Smooth muscle cell of the brain vasculature (primary cell): Measurements from ENCODE around the gene ARFGAP3.

ENCODE experiments used
- DNase-seq: peaks from one replicate; pipeline ENCODE4 v3.0.0-alpha.2; 2012; ENCODE audit warnings: low read depth, low spot score

Gene ARFGAP3

DNA sequence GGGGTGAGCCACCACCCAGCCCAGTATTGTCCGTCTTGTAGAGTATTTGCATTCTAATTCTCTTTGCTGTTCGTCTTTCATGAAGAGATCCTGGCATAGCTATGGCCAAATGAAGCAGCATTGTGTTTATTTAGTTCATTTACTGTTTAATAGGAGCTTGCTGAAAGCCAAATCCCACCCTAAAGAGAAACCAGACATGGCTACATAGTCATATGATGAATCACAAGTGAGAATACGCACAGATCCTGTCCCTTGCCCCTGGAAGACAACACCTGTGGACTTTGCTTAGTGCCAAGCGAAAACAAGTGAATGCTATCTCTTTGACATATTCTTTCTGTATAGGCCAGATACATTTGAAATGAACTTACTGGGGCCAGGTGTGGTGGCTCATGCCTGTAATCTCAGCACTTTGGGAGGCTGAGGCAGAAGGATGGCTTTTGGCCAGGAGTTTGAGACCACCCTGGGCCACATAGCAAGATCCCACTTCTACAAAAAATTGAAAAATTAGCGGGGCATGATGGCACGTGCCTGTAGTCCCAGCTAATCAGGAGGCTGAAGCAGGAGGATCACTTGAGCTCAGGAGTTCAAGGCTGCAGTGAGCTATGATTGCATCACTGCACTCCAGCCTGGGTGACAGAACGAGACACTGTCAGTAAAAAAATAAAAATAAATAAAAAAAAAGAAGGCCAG, 5.1 kb upstream of the ARFGAP3 start:
- DNase-seq: no peak

DNA sequence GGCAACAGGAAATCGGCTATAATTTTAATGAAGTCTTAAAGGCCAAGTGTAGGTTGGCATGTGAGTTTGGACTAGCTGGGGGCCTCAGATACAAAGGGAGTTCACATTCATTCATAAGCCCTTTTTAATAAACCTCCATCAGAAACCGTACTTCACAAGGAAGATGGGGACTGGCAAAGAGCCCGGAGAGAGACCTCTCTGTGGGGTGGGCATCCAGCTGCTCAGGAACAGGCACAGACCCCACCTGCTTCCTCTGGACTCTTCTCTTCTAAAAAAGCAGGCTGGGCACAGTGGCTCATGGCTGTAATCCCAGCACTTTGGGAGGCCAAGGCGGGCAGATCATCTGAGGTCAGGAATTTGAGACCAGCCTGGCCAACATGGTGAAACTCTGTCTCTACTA, 3.9 kb upstream of the ARFGAP3 start:
- no peak for DNase-seq

DNA sequence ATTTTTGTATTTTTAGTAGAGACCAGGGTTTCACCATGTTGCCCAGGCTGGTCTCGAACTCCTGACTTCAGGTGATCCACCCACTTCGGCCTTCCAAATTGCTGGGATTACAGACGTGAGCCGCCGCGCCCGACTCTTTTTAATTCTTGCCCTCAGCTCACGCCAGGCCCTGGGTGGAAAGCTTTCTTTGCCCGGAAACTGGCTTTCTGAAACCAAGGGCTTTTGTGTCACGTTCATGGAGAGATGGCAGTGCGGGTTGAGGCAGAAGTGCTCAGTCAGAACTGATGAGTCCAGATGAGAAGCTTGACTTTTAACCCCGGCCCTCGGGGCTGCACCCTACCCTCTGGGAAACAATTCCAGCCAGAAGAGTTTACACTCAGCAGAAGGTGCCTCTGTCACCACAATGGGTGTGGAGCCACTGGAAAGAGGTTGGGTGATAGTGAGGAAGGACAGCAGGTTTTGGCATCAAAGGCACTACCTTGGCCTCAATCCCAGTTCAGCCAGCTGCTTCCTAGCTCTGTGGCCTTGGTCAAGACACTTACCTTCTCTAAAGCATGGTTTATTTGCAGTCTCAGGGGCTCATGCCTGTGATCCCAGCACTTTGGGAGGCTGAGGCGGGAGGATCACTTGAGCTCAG, 890 bp upstream of the ARFGAP3 start:
- no peak for DNase-seq

DNA sequence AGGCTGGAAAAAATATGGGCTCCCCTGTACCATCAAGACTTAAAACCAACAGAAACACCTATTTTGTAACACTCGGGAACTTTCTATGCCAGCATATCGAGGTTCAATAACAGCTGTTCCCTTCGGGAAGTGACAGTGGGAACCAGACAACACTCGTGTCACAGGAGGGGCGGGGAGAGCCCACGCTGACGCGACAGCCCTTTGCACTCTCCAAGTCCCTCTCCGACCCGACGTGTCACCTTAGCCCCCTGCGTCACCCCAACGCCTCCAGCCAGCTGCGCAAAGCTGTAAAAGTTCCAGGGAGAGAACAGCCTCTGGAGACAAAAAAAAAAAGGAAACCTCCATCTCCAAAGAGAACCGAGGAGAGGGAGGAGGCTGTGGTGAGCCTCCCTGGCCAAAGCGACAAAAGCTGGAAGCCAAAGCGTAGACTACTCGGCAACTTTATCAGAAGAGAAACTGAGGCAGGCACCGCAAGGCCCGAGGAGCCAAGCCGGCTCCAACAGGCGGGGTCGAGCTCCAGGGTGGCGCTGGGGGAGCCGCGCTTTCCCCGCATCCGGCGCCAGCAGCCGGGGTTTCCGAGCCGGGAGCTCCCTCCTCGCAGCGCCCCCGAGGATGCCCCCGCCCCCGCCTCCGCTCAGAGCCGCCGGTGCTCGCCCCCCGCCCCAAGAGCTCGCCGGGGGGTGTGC, 751 bp downstream of the ARFGAP3 start:
- no peak for DNase-seq

DNA sequence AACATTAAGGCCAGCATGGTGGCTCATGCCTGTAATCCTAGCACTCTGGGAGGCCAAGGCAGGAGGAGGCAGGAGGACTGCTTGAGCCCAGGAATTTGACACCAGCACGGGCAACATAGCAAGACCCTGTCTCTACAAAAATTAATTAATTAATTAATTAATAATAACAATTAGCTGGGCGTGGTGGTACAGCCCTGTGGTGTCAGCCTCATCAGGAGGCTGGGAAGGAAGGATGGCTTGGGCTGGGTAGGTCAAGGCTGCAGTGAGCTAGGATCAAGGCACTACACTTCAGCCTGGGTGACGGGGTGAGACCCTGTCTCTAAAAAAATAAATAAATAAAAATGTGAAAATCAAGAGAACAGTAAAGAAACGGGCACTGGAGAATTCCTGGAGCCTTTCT, 1.4 kb downstream of the ARFGAP3 start:
- DNase-seq: no peak

DNA sequence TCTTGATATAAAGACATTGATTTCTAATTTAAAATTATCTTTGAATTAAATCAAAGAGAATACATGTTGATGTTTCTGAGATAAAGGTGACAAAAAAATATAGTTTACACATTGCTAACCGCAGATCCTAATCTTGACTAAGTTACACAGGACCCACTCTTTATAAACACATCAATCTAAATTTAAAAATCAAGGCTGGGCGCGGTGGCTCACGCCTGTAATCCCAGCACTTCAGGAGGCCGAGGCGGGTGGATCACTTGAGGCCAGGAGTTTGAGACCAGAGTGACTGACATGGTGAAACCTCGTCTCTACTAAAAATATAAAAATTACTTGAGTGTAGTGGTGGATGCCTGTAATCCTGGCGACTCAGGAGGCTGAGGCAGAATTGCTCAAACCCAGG, 1.9 kb downstream of the ARFGAP3 start:
- no peak for DNase-seq

DNA sequence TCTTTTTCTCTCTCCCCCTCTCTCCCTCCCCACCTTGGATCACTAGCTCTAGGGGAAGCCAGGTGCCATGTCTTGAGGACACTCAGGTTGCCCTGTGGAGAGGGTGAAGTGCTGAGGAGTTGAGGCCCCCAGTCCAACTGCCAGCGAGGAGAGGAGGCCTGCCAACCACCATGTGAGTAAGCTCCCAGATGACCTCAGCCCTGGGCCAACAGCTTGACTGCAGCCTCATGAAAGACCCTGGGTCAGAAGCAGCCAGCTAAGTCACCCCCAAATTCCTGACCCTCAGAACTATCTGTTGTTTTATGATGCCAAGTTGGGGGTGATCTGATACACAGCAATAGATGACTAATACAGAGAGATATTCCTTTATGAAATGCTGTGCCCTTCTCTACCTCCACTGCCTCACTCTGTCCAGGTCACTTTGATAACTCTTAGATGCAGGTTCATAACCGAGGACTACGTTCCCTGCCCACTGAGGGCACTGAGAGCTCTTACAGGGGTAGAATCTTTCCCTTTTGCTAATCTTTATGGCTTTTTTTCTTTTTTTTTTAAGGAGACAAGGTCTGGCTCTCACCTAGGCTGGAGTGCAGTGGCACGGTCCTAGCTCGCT, 8.0 kb downstream of the ARFGAP3 start:
- no peak for DNase-seq

DNA sequence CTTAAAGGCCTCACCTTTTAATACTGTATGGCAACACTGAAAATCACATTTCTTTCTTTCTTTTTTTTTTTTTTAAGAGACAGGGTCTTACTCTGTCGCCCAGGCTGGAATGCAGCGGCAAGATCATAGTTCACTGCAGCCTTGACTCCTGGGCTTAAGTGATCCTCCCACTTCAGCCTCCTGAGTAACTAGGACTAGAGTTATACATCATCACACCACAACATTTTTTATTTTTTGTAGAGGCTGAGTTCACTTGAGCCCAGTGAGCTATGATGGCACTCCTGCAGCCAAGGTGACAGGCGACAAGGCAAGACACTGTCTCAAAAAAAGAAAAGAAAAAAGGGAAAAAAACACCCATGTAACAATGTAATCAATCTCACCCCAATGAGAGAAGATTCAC, 10.0 kb downstream of the ARFGAP3 start:
- no peak for DNase-seq

DNA sequence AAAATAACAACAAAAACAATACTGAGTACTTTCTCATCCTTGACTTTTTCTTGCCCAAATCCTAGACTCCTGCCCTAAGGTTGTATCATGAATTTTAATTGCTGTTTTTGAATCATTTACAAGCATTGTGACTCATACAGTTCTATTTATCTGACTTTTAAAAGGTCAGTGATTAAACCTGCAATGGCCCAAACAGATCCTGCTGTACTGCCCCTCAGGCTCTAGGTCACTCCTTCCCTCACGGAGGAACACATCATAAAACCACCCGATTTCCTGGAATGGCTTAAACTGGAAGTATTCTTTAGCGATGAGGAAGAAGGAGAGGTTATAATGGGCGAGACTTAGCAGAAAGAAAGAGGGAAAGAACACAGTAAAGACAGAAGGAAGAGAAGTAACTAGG, 12.3 kb downstream of the ARFGAP3 start:
- no peak for DNase-seq

DNA sequence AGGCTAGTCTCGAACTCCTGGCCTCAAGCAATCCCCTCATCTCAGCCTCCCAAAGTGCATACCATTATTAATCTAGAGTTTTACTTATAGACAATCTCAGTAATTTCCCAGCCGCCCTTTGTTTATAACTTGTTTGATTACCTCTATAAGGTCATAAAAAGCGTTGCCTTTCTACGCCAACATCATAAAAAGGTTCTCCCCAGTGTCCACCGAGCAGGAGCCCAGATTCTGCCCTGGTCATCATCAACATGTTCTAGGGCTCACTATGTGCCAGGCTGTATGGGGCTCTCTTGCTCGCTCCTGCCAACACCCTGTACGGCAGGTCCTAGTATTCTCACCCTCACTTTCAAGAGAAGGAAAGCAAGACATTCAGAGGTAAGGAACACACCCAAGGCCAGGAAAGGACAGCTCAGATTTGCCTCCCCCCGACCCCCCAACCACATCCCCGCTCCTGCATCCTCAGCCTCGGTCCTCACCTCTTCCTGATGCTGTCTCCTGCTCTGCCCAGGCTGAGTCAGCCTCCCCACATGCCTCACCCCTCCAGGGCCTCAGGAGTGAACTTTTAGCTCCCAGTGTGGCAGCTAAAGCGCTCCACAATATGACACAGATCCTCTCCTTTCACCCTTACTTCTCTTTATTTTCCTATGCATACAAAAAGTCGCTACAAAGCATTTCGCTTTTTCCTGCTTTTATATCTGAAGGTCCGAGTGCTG, 14.3 kb downstream of the ARFGAP3 start:
- no peak for DNase-seq

DNA sequence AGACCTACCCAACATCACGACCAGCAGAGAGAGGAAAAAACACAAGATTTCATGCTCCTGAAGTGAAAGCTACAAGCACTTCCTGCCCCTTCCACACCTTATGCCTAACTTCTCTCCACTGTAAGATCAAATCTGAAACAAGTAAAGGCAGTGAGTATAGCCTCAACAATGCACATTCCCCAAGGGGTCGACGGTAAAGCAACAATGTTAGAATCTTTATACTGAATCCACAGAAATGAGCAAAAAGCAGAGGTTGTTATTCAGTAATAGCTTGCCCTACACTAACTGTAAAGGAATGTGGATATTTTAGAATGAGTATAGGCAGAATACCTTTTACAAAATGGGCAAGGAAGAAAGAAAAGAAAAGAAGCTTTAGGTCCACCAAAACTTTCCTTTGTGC, 15.6 kb downstream of the ARFGAP3 start:
- DNase-seq: no peak

DNA sequence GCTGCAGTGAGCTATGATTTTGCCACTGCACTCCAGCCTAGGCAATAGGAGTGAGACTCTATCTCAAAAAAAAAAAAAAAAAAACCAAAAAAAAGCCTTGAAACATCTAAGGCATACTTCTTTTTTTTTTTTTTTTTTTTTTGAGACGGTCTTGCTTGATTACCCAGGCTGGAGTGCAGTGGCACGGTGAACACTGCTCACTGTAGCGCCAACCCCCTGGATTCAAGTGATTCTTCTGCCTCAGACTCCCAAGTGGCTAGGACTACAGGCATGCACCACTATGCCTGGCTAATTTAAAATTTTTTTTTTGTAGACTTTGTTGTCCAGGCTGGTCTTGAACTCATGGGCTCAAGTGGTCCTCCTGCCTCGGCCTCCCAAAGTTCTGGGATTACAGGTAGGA, 19.5 kb downstream of the ARFGAP3 start:
- no peak for DNase-seq

DNA sequence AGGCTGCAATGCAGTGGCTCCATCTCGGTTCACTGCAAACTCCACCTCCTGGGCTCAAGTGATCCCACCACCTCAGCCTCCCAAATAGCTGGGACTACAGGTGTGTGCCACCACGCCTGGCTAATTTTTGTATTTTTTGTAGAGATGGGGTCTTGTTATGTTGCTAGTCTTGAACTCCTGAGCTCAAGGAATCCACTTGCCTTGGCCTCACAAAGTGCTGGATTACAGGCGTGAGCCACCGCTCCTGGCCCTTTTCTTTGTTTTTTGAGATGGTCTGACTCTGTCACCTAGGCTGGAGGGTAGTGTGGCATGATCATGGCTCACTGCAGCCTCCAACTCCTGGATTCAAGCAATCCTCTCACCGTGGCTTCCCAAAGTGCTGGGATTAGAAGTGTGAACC, 21.0 kb downstream of the ARFGAP3 start:
- DNase-seq: no peak

DNA sequence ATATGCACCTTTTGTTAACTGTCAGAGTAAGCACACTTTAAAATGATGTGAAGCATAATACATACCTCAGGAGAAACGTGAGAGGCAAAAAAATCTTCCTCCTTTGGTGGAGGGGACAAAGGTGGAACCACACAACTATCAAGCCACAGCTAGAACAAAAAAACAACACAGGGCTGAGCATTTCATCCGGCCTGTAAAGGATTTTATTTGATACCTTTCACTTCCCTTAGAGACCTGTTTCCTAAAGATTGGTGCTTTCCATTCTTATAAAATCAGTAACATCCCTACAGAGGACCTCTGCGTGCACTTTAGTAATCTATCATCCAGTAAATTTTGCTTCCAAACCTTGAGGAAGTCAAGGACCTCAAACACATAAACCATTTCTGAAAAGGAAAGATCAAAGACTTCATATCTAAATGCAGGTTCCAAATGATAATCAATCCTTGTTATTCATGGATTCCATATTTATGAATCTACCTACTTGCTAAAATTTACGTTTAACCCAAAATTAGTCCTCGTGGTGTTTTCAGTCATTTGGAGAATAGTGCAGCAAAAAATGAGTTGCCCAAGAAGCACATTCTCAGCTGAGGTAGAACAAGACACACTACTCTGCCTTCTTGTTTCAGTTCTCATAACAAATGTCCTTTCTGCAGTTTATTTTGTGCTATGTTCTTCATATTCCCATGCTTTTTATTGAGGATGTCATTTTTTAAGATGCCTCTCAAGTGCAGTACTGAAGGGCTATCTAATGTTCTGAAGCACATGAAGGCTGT, 22.7 kb downstream of the ARFGAP3 start:
- no peak for DNase-seq

DNA sequence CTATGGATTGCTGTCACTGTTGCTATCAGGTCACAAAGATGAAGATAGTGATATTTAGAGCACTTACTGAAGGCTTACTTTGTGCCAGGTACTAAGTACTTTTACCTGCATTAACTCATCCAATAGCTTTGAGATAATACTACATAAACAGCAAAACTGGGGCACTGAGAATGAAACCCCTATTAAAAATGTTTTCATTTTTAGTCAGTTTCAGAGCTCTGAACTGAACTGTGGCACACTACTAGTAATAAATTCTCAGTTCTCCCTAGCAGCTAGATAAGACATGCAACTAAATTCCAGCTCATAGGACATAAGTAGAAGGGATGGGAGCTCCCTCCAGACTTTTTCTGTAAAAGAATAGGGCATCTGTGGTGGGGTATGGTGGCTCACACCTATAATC, 24.0 kb downstream of the ARFGAP3 start:
- DNase-seq: no peak

DNA sequence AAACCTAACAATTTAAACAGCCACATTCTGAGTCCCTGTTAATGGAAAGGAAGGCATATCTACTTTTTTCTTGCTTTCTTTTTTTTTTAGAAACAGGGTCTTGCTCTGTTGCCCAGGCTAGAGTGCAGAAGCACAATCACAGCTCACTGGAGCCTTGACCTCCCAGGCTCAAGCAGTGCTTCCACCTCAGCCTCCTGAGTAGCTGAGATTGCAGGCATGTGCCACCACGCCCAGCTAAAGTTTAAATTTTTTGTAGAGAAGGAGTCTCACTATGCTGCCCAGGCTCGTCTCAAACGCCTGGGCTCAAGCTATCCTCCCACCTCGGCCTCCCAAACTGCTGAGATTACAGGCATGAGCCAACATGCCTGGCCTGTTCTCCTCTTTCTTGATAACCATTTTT, 25.4 kb downstream of the ARFGAP3 start:
- no peak for DNase-seq

DNA sequence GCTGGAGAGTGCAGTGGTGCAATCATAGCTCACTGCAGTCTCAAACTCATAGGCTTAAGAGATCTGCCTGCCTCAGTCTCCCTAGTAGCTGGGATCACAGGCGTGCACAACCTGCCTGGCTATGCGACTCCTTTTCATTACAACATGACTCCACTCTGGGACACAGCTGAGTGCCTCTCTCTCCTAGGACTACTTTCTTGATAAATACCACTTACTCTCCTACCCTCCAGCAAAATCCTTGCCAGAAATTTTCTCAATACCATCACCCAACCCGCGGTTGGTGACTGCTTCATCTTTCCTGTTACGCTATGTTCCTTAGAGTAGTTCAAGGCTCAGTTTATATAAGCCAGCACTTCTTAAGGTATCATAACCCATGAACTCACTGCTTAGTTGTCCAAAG, 26.9 kb downstream of the ARFGAP3 start:
- no peak for DNase-seq

DNA sequence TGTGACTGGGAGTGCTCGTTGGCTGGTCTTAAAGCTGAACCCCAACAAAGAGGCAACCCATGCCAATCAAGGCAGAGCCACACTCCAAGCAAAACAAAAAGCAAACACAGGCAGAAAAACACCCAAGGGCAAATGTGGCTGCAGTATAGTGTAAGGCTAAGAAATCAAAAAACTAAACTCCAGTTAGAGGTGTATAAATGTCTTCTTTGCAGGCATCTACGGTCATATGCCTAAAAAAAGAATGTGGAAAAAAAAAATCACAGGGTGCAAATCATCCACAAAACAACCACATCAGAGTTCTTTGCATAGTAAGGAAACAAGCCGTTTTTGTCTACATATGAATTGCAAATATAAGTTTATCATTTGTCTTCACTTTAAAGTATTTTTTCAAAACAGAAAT, 27.8 kb downstream of the ARFGAP3 start:
- no peak for DNase-seq

DNA sequence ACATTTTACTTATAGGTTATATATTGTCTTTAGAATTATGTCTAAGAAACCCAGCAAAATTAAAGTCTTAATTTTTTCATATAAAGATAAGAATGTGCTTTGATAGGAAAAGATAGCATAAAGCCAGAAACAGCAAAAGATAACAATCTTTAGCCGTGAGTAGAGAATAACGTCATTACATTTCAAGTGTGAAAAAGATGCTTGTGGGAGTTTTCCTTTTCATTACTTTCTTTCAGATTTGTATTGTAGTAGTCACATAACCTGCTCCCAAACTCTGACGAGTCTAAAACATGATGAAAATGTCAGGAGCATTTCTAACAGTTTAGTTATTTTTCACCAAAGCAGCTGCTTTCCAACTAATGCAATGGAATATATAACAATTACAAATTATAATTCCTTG, 31.3 kb downstream of the ARFGAP3 start:
- DNase-seq: no peak

DNA sequence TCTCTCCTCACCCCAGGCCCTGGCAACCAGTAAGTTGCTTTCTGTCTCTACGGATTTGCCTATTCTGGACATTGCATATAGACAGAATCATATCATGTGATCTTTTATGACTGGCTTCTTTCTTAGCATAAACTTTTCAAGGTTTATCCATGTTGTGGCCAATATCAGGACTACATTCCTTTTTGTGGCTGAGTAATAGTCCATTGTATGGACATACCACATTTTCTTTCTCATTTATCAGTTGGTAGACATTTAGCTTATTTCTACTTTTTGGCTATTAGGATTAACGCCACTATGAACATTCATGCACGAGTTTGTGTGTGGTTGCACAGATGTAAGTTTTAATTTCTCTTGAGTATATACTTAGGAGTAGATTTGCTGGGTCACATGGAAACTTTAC, 35.7 kb downstream of the ARFGAP3 start:
- DNase-seq: no peak

DNA sequence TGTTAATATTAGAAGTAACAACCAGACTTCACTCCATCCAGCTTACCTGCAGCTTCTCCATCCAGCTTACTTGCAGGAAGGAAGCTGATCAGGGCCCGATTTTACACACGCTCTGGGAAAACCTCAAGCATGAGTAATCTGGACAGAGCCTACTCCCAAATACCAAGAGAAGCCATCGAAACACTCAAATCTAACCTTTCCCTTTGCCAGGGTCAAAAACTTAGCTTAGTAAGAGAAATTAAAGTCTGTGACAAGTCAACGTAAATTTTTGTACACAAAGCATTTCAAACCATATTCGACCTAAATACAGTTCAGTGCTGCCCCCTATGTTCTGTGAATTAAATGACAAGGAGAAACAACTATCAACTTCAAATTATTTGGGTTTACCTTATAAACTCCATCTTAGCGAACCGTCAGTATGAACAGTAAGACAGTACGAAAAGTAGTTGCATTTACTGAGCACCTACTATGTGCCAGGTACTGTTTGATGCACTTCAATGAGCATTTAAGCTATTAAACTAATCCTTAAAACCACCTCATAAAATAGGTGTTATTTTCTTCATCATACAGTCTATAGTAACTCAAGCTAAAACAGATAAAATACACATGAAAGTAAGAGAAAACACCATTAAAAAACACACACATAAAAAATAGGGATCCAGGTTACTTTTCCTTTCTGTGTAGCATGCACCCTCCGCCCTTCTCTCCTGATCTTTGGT, 36.9 kb downstream of the ARFGAP3 start:
- DNase-seq: peak; percentile 47
